Measurements from ENCODE around the gene ARHGDIA. TPM values are rescaled to one million over a fixed set of nuclear protein-coding genes. Genes with fewer than 3 reads are reported as not detected.
"Not testable (repeated sequence)": the region's sequence is repeated elsewhere in the genome, so short reads cannot be mapped to it uniquely, and the experiment has no call there.

ARHGDIA gene
- total RNA-seq, 2 experiments from 2014 or later: 693 to 725 TPM

GRCh38 chr17:81844887-81845286 is 26.2 kb downstream of the ARHGDIA start:
- Mint-ChIP-seq H3K27me3 (no peaks in the 10 kb centered on the region), H3K36me3 (peaks cover 25% of the 10 kb centered on the region)

DNA sequence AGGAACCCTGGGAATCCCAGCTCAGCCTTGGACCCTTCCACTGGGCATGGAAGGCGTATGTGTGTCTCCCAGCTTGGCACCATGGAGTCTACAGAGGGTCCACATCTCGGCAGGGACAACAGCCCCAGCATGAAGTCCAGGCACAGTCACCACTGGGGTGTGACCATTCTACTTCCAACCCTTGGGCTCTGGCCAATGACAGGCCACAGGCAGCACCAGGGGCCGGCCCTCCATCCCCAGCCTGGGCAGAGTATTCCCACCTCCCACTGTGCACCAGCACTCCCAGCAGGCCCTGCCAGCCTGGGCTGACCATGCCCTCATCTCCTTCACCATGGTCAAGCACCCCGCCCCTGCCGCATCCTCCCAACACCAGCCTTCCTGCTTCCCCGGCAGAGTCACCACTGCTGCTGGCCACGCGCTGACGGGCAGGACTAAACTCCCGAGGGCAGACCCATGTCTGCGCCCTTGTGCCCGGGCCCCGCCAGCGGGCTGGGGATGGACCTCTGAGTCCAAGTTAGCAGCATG is 26.7 kb downstream of the ARHGDIA start:
- H3K36me3 Mint-ChIP-seq: peaks cover 25% of the 10 kb centered on the region
- H3K9me3 Mint-ChIP-seq (ENCODE audit: low read depth): no peaks in the 10 kb centered on the region
- no peak overlapping the region for H3K27ac Mint-ChIP-seq
- ATAC-seq (no peak), DNase-seq (no peak)
- H3K4me3 Mint-ChIP-seq: no peak overlapping the region
- CTCF ChIA-PET: interaction anchor here (2.0 kb wide), 1 partner anchor 11 kb away, joined by 5 read pairs; the partner anchor contains the start of gene MCRIP1
- no peaks in the 10 kb centered on the region for H3K4me1 Mint-ChIP-seq
- H3K27me3 Mint-ChIP-seq: no peaks in the 10 kb centered on the region

More at GRCh38 chr17:81844887-81845286, 26.2 kb downstream of the ARHGDIA start:
- no peaks in the 10 kb centered on the region for H3K9me3 Mint-ChIP-seq (ENCODE audit: low read depth)
- no peaks in the 10 kb centered on the region for H3K4me1 Mint-ChIP-seq
- H3K4me3 Mint-ChIP-seq: no peak overlapping the region
- no peak for ATAC-seq
- no peak overlapping the region for H3K27ac Mint-ChIP-seq
- no peak for DNase-seq
- CTCF ChIA-PET: interaction anchor here (2.0 kb wide), 1 partner anchor 11 kb away, joined by 5 read pairs; the partner anchor contains the start of gene MCRIP1

- H3K4me3 Mint-ChIP-seq: no peak overlapping the region
- CTCF ChIA-PET: interaction anchor here (2.0 kb wide), 1 partner anchor 10 kb away, joined by 5 read pairs; the partner anchor contains the start of gene MCRIP1
- H3K4me1 Mint-ChIP-seq: no peaks in the 10 kb centered on the region
- DNase-seq (no peak), ATAC-seq (no peak)
- H3K36me3 Mint-ChIP-seq: peaks cover 24% of the 10 kb centered on the region
- H3K9me3 Mint-ChIP-seq (ENCODE audit: low read depth): no peaks in the 10 kb centered on the region
- H3K27me3 Mint-ChIP-seq: no peaks in the 10 kb centered on the region
- H3K27ac Mint-ChIP-seq: no peak overlapping the region
These were observed 27.3 kb downstream of the ARHGDIA start for GRCh38 chr17:81843713-81844326.

DNA sequence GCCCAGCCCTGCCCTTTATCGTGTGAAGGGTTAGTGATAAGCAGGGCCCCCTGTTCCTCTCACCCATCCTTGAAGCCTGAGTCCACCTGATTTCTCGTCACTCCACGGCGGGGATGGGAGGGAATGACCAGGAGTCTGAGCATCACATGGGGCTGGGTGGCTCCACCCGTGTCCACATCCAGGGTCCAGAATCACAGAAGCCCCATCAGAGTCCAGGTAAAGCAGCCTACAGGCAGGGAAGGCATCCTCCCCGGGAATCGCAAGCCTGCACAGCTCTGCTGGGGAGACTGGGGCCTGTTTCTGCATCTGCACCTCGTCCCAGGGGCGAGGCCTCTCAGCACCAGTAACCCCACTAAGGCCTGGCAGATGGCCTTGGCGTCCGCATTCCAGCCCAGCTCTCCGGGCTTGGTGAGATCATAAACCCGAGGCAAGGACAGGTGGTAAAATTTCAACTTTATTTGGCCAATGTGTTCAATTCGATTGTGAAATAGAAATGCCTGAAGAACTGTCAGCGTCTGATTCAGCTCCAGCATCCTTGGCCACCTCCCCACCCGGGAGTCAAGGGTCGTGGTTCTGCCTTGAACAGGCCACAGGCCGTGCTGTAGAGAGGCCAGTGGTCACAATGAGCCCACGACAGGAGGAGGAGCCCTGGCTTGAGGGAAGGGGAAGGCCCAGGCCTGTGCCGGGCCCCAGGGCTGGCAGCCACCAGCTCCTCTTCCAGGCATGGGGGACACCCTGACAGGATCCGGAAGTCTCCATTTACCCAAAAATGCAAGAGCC is 28.2 kb downstream of the ARHGDIA start:
- H3K27me3 Mint-ChIP-seq: no peaks in the 10 kb centered on the region
- H3K27ac Mint-ChIP-seq: no peak overlapping the region
- H3K4me3 Mint-ChIP-seq: no peak overlapping the region
- CTCF ChIA-PET: interaction anchor here (2.0 kb wide), 1 partner anchor 9 kb away, joined by 5 read pairs; the partner anchor contains the start of gene MCRIP1
- DNase-seq: no peak
- H3K9me3 Mint-ChIP-seq (ENCODE audit: low read depth): no peaks in the 10 kb centered on the region
- ATAC-seq: no peak
- H3K36me3 Mint-ChIP-seq: peaks cover 22% of the 10 kb centered on the region
- H3K4me1 Mint-ChIP-seq: no peaks in the 10 kb centered on the region

DNA sequence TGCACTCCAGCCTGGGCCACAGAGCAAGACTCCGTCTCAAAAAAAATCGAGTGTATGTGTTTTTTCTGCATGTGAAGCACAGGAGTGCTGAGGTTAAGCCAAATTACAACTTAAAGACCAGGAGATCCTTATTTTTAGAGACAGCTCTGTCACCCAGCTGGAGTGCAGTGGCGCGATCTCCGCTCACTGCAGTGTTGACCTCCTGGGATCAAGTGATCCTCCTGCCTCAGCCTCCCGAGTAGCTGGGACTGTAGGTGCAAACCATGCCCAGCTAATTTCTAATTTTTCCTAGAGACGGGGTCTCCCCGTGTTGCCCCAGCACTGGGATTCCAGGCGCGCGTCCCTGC is 28.8 kb downstream of the ARHGDIA start:
- H3K27ac Mint-ChIP-seq: no peak overlapping the region
- CTCF ChIA-PET: no interaction called here
- ATAC-seq (no peak), DNase-seq (no peak)
- no peaks in the 10 kb centered on the region for H3K4me1 Mint-ChIP-seq
- H3K4me3 Mint-ChIP-seq: no peak overlapping the region
- peaks cover 21% of the 10 kb centered on the region for H3K36me3 Mint-ChIP-seq
- H3K9me3 Mint-ChIP-seq (ENCODE audit: low read depth): no peaks in the 10 kb centered on the region
- no peaks in the 10 kb centered on the region for H3K27me3 Mint-ChIP-seq

DNA sequence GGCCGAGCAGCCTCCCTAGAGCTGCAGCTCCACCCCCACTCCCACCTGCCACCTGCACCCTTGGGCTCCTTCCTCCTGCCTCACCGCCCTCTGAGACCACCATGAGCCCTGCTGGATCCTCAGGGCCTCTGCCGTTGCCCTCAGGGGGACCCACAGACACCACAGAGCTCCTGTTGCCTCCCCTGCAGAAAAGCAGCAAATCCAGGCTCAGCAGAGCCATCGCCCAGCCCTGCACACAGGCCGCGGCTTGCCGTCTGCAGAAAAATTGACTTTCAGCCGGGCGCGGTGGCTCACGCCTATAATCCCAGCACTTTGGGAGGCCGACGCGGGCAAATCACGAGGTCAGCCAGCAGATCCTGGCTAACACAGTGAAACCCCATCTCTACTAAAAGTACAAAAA is 29.3 kb downstream of the ARHGDIA start:
- no peak overlapping the region for H3K27ac Mint-ChIP-seq
- ATAC-seq (no peak), DNase-seq (no peak)
- H3K36me3 Mint-ChIP-seq: peaks cover 17% of the 10 kb centered on the region
- CTCF ChIA-PET: no interaction called here
- H3K4me1 Mint-ChIP-seq: no peaks in the 10 kb centered on the region
- H3K9me3 Mint-ChIP-seq (ENCODE audit: low read depth): no peaks in the 10 kb centered on the region
- no peaks in the 10 kb centered on the region for H3K27me3 Mint-ChIP-seq
- H3K4me3 Mint-ChIP-seq: no peak overlapping the region

- no peaks in the 10 kb centered on the region for H3K9me3 Mint-ChIP-seq (ENCODE audit: low read depth)
- CTCF ChIA-PET: no interaction called here
- no peak overlapping the region for H3K4me3 Mint-ChIP-seq
- H3K4me1 Mint-ChIP-seq: no peaks in the 10 kb centered on the region
- no peak overlapping the region for H3K27ac Mint-ChIP-seq
- peaks cover 12% of the 10 kb centered on the region for H3K36me3 Mint-ChIP-seq
- DNase-seq (no peak), ATAC-seq (no peak)
- no peaks in the 10 kb centered on the region for H3K27me3 Mint-ChIP-seq
These were observed 30.0 kb downstream of the ARHGDIA start for GRCh38 chr17:81840826-81841778.

- not testable (repeated sequence) for ATAC-seq; H3K4me1 Mint-ChIP-seq; H3K27ac Mint-ChIP-seq; DNase-seq; H3K9me3 Mint-ChIP-seq (ENCODE audit: low read depth); H3K27me3 Mint-ChIP-seq; H3K36me3 Mint-ChIP-seq; H3K4me3 Mint-ChIP-seq
- CTCF ChIA-PET: interaction anchor here (0.6 kb wide), 1 partner anchor 31 kb away, joined by 3 read pairs; no protein-coding TSS in a partner anchor
These were observed 31.1 kb downstream of the ARHGDIA start for GRCh38 chr17:81840059-81840458.

DNA sequence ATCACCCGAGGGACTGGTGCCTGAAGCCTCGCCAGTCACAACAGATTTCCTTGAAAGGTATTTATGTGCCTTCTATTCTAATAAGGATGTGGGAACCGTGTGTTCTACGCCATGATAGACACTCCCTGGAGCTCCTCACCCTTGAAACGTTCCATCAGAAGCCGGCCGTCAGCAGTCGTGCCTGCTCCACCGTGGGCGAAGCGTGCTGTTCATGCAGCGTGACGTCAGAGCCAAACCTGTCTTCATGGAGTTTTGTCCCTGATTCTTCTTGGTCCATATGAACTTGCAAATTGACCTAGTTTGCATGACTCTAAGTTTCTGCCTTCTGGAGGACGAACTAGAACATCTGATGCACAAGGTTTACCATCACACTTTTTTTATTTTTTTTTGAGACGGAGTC is 31.8 kb downstream of the ARHGDIA start:
- DNase-seq: no peak
- peaks cover 4% of the 10 kb centered on the region for H3K36me3 Mint-ChIP-seq
- no peaks in the 10 kb centered on the region for H3K27me3 Mint-ChIP-seq
- H3K4me1 Mint-ChIP-seq: no peaks in the 10 kb centered on the region
- CTCF ChIA-PET: no interaction called here
- no peaks in the 10 kb centered on the region for H3K9me3 Mint-ChIP-seq (ENCODE audit: low read depth)
- no peak overlapping the region for H3K4me3 Mint-ChIP-seq
- H3K27ac Mint-ChIP-seq: no peak overlapping the region
- ATAC-seq: no peak

GRCh38 chr17:81838753-81839255 is 32.3 kb downstream of the ARHGDIA start:
- CTCF ChIA-PET: no interaction called here
- no peaks in the 10 kb centered on the region for H3K27me3 Mint-ChIP-seq
- H3K4me1 Mint-ChIP-seq: peaks cover 2% of the 10 kb centered on the region
- H3K9me3 Mint-ChIP-seq (ENCODE audit: low read depth): no peaks in the 10 kb centered on the region
- no peak overlapping the region for H3K27ac Mint-ChIP-seq
- H3K4me3 Mint-ChIP-seq: no peak overlapping the region
- ATAC-seq (no peak), DNase-seq (no peak)
- H3K36me3 Mint-ChIP-seq: peaks cover 4% of the 10 kb centered on the region

GRCh38 chr17:81837641-81838040 is 33.5 kb downstream of the ARHGDIA start:
- no peak for ATAC-seq
- H3K9me3 Mint-ChIP-seq (ENCODE audit: low read depth): no peaks in the 10 kb centered on the region
- H3K4me3 Mint-ChIP-seq: no peak overlapping the region
- no peaks in the 10 kb centered on the region for H3K36me3 Mint-ChIP-seq
- CTCF ChIA-PET: interaction anchor here (0.6 to 0.9 kb wide), 3 partner anchors 11 to 286 kb away, joined by 3 read pairs; no protein-coding TSS in a partner anchor
- H3K27ac Mint-ChIP-seq: no peak overlapping the region
- H3K27me3 Mint-ChIP-seq: no peaks in the 10 kb centered on the region
- no peak for DNase-seq
- peaks cover 4% of the 10 kb centered on the region for H3K4me1 Mint-ChIP-seq

GRCh38 chr17:81834831-81835267 is 36.3 kb downstream of the ARHGDIA start, which contains the start of gene PPP1R27:
Gene PPP1R27 (minus strand): TSS chr17:81835050. CDS start chr17:81834953, 97 bp downstream.
- CTCF ChIA-PET: no interaction called here
- no peaks in the 10 kb centered on the region for H3K27me3 Mint-ChIP-seq
- H3K9me3 Mint-ChIP-seq (ENCODE audit: low read depth): no peaks in the 10 kb centered on the region
- H3K4me1 Mint-ChIP-seq: peaks cover 20% of the 10 kb centered on the region
- H3K4me3 Mint-ChIP-seq: peak within 1 kb of the TSS; percentile 75
- no peaks in the 10 kb centered on the region for H3K36me3 Mint-ChIP-seq
- peak within 1 kb of the TSS; percentile 77 for H3K27ac Mint-ChIP-seq
- DNase-seq (no peak), ATAC-seq (no peak)
